ENCODE results near the gene MAN1B1.

Gene MAN1B1

GRCh38 chr9:137066096-137066861 lies 20.5 kb upstream of the MAN1B1 start:
- no peak overlapping the region for H3K27ac ChIP-seq
- in situ Hi-C loops (cut with HindIII; ENCODE audit: low pct_ligation_motif_present, low sequenced_read_pairs): no loop called here
- H3K27me3 ChIP-seq (replicated peaks): no peaks in the 10 kb centered on the region
- no peaks in the 10 kb centered on the region for H3K36me3 ChIP-seq (replicated peaks)
- TF ChIP-seq CTCF (IDR thresholded peaks at IDR 0.05; ENCODE audit: low read depth, low read length, missing control alignments): no peak
- DNase-seq: no peak
- no peak overlapping the region for H3K4me3 ChIP-seq (ENCODE audit: low read depth, low read length)

GRCh38 chr9:137067860-137068538 lies 18.8 kb upstream of the MAN1B1 start:
- Histone ChIP-seq H3K27ac (no peak overlapping the region), H3K36me3 (replicated peaks) (no peaks in the 10 kb centered on the region), H3K27me3 (replicated peaks) (no peaks in the 10 kb centered on the region), H3K4me3 (ENCODE audit: low read depth, low read length) (no peak overlapping the region)
- in situ Hi-C loops (cut with HindIII; ENCODE audit: low pct_ligation_motif_present, low sequenced_read_pairs): no loop called here
- peak; percentile 45 for DNase-seq
- peak; percentile 90 for TF ChIP-seq CTCF (IDR thresholded peaks at IDR 0.05; ENCODE audit: low read depth, low read length, missing control alignments)

- Histone ChIP-seq H3K4me3 (ENCODE audit: low read depth, low read length) (peak overlapping the region; percentile 48), H3K27me3 (replicated peaks) (no peaks in the 10 kb centered on the region), H3K27ac (no peak overlapping the region), H3K36me3 (replicated peaks) (no peaks in the 10 kb centered on the region)
- no peak for TF ChIP-seq CTCF (IDR thresholded peaks at IDR 0.05; ENCODE audit: low read depth, low read length, missing control alignments)
- DNase-seq: no peak
- in situ Hi-C loops (cut with HindIII; ENCODE audit: low pct_ligation_motif_present, low sequenced_read_pairs): no loop called here
Observed at GRCh38 chr9:137068539-137069507, 18.0 kb upstream of the MAN1B1 start.

GRCh38 chr9:137069508-137070091 lies 17.2 kb upstream of the MAN1B1 start:
- H3K27ac ChIP-seq: no peak overlapping the region
- in situ Hi-C loops (cut with HindIII; ENCODE audit: low pct_ligation_motif_present, low sequenced_read_pairs): no loop called here
- no peaks in the 10 kb centered on the region for H3K27me3 ChIP-seq (replicated peaks)
- no peak for TF ChIP-seq CTCF (IDR thresholded peaks at IDR 0.05; ENCODE audit: low read depth, low read length, missing control alignments)
- no peaks in the 10 kb centered on the region for H3K36me3 ChIP-seq (replicated peaks)
- no peak for DNase-seq
- peak overlapping the region; percentile 48 for H3K4me3 ChIP-seq (ENCODE audit: low read depth, low read length)

GRCh38 chr9:137070201-137070905 lies 16.4 kb upstream of the MAN1B1 start, which contains the start of gene SAPCD2:
Gene SAPCD2, minus strand, starts transcription at chr9:137070557. Its CDS starts 97 bp downstream, at chr9:137070460.
- H3K27ac ChIP-seq: no peak within 1 kb of the TSS

More at GRCh38 chr9:137070201-137070905, 16.4 kb upstream of the MAN1B1 start, which contains the start of gene SAPCD2:
- Histone ChIP-seq H3K36me3 (replicated peaks) (no peaks in the 10 kb centered on the region), H3K27me3 (replicated peaks) (no peaks in the 10 kb centered on the region), H3K4me3 (ENCODE audit: low read depth, low read length) (peak within 1 kb of the TSS; percentile 48)
- peak; percentile 66 for DNase-seq
- no peak for TF ChIP-seq CTCF (IDR thresholded peaks at IDR 0.05; ENCODE audit: low read depth, low read length, missing control alignments)
- in situ Hi-C loops (cut with HindIII; ENCODE audit: low pct_ligation_motif_present, low sequenced_read_pairs): no loop called here

All from brain microvascular endothelial cell (primary cell).